HG03342 (cell line): ENCODE data around the gene FNDC3B.
"Not testable (repeated sequence)": the region's sequence is repeated elsewhere in the genome, so short reads cannot be mapped to it uniquely, and the experiment has no call there.

ENCODE experiments used
- ATAC-seq: cut with Tn5 transposase; IDR thresholded peaks from one replicate; pipeline ENCODE4 v1.9.1; 2021; ENCODE audit warnings: mild to moderate bottlenecking, moderate library complexity; ENCODE audit not compliant: unreplicated experiment

Gene FNDC3B

GRCh38 chr3:172228036-172228415, 188.6 kb downstream of the FNDC3B start:
- no peak for ATAC-seq

- ATAC-seq, result no peak
These were observed 190.1 kb downstream of the FNDC3B start for GRCh38 chr3:172229462-172229861.

GRCh38 chr3:172231318-172231901, 192.0 kb downstream of the FNDC3B start:
- no peak for ATAC-seq

DNA sequence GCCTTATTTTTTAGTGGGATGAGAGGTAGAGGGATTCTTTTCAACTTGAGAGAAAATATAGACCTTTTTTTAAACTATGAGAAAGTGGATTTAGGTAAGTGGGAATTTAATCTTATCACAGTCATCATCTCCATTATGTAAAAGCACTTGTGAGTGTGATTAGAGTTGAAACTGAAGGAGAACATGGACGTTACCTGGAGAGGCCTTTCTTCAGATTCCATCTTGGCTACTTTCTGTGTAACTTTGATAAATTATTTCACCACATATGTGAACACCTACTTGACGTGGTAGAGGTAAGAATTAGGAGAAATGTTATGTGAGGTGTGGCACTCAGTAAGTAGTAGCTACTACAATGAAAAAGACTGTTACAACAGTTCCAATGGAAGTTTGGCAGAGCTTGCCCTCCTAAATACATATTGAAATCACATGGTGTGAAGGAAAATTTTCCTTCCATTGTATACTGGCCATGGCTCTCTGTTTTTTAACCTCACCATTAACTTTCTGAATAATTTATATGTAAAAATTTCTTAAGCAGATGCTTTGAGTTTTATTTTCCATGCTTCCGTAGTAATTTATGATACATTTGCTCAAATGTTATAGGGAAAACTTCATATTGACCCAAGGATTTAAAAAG, 193.3 kb downstream of the FNDC3B start:
- no peak for ATAC-seq

- ATAC-seq, result no peak
These were observed 194.3 kb downstream of the FNDC3B start for GRCh38 chr3:172233474-172234277.

DNA sequence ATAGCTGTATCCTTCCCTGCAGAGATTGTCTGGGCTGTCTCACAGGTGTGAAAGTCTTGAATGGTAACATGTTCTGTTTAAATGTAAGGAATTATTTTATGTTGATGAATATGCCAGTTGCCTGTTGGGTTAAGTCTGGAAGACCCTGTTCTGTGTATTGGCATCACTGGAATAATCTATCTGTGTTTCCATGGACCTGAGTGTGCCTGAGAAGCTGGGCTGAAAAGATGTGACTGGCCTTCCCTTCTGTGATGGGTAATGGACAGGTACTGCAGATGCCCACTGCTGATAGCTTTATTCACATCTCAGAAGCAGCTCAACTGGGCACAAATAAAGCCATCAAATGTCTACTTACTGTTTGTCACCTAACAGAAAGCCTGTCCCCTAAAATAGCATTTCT, 196.3 kb downstream of the FNDC3B start:
- no peak for ATAC-seq

- no peak for ATAC-seq
These were observed 197.7 kb downstream of the FNDC3B start for GRCh38 chr3:172236771-172237742.

- no peak for ATAC-seq
These were observed 198.8 kb downstream of the FNDC3B start for GRCh38 chr3:172238188-172238587.

DNA sequence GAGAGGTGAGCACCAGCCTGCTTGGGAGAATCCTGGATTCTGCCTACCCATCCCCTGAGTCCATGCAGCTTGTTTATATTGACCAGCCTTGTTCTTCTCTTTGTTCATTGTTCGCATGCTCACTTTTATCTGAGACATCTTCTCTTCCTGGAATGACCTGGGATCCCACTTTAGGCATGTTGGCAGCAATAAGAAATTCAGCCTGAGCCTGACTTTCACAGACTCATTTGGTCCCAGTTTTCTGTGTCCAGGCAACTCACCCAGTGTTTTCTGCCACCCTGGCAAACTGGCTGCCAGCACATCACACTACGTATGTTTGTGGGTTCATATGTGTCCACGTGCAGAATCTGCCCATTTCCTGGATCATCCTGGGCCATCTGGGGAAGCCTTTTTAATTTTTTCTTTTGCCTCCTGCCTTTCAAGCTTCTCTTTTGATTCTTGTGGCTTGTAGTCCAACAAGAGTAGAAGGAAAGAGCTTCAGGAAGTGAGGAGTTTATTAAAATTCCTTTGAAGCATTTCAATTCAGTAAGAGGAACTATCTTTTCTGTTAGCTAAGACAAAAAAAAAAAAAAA, 199.9 kb downstream of the FNDC3B start:
- no peak for ATAC-seq

DNA sequence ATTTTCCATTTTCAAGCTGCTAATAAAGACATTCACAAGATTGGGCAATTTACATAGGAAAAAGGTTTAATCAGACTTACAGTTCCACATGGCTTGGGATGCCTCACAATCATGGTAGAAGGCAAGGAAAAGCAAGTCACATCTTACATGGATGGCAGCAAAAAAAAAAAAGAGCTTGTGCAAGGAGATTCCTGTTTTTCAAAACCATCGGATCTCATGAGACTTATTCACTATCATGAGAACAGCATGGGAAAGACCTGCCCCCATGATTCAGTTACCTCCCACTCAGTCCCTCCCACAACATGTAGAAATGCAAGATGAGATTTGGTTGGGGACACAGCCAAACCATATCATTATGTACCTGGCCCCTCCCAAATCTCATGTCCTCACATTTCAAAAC, 202.0 kb downstream of the FNDC3B start:
- ATAC-seq, result no peak

DNA sequence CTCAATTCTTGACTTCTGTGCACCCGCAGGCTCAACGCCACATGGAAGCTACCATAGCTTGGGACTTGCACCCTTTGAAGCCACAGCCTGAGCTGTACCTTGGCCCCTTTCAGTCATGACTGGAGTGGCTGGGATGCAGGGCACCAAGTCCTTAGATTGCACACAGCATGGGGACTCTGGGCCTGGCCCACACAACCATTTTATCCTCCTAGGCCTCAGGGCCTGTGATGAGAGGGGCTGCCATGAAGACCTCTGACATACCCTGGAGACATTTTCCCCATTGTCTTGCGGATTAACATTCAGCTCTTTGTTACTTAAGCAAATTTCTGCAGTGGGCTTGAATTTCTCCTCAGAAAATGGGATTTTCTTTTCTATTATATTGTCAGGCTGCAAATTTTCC, 203.1 kb downstream of the FNDC3B start:
- ATAC-seq, result not testable (repeated sequence)

- ATAC-seq, result not testable (repeated sequence)
These were observed 204.0 kb downstream of the FNDC3B start for GRCh38 chr3:172243376-172243775.

- no peak for ATAC-seq
These were observed 204.6 kb downstream of the FNDC3B start for GRCh38 chr3:172244011-172244410.

DNA sequence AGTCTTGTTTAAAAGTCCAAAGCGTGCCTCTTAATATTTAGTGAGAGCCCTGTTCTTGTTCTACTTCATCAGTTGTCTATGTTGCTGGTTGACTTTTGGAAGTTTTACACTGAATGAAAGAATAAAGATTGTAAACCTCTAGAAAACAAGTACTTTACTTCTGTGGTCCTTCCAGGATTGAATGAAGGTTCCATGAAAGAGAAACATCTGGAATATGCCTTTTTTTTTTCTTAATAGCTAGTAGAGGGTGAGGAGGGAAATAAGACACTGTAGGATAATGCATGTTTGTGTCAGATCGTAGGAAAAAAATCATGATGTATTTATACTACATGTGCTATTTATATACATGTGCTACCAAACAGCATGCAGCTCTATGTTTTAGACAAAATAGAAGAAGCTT, 205.9 kb downstream of the FNDC3B start:
- ATAC-seq, result no peak

- ATAC-seq, result no peak
These were observed 206.9 kb downstream of the FNDC3B start for GRCh38 chr3:172246107-172246844.

GRCh38 chr3:172247525-172248274, 208.3 kb downstream of the FNDC3B start:
- no peak for ATAC-seq

GRCh38 chr3:172249039-172249438, 209.7 kb downstream of the FNDC3B start:
- ATAC-seq, result no peak

- no peak for ATAC-seq
These were observed 211.8 kb downstream of the FNDC3B start for GRCh38 chr3:172251211-172251610.

- no peak for ATAC-seq
These were observed 213.8 kb downstream of the FNDC3B start for GRCh38 chr3:172253200-172253599.
